Right lobe of liver (tissue), 4 donors: Measurements from ENCODE around the gene KBTBD13.

Source experiments
- POLR2A ChIP-seq: fragments of 450-650 bp; IDR thresholded peaks from one replicate; pipeline ENCODE4 v1.6.1; 2017; ENCODE audit warnings: antibody characterized with exemption, mild to moderate bottlenecking
- TF ChIP-seq, protein P1 (sequence below), 4 donors: fragments of 200-600 bp in 3 of 4; fragments of 450-650 bp in 1 of 4; IDR thresholded peaks; one replicate each; pipeline versions ENCODE4 v1.5.1 to v1.8.0; 2016 to 2022; ENCODE audit warnings: antibody characterized with exemption in 4 of 4, mild to moderate bottlenecking in 2 of 4
- donor health status: DM: no; HTN: no; CAD: no.
- donor health status: DM: no; HTN: no; CAD: no.
- donor health status: DM: no; HTN: yes; CAD: no.

DNA sequence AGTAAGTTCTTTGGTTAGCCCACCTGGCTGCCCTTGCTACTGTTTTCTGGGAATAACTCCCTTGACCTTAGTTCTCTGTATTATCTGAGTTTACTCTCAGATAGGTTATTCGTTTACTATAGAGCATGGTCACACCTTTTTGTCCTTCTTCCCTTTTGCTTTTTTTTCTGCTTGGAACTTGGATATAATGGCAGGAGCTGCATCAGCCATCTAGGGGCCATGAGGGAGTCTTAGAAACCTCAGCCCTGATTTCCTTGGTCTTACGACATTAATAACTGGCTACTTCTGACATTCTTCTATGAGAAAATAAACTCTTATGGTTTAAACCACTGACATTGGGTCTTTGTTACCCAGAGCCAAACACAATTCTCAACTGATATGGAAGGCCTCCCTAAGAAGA lies 34.8 kb upstream of the KBTBD13 start:
- TF ChIP-seq, protein P1, sequence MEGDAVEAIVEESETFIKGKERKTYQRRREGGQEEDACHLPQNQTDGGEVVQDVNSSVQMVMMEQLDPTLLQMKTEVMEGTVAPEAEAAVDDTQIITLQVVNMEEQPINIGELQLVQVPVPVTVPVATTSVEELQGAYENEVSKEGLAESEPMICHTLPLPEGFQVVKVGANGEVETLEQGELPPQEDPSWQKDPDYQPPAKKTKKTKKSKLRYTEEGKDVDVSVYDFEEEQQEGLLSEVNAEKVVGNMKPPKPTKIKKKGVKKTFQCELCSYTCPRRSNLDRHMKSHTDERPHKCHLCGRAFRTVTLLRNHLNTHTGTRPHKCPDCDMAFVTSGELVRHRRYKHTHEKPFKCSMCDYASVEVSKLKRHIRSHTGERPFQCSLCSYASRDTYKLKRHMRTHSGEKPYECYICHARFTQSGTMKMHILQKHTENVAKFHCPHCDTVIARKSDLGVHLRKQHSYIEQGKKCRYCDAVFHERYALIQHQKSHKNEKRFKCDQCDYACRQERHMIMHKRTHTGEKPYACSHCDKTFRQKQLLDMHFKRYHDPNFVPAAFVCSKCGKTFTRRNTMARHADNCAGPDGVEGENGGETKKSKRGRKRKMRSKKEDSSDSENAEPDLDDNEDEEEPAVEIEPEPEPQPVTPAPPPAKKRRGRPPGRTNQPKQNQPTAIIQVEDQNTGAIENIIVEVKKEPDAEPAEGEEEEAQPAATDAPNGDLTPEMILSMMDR (IDR thresholded peaks at IDR 0.05), result no peak
- TF ChIP-seq POLR2A, result no peak
